Large intestine (tissue), 3 donors: ENCODE measurements around the gene RGS16. TPM values are rescaled to one million over a fixed set of nuclear protein-coding genes. Genes with fewer than 3 reads are reported as not detected.

Experiments
- DNase-seq, 2 donors: peaks; one replicate each; pipeline versions ENCODE4 v3.0.0 to v3.0.0-alpha.2; 2013
- H3K27ac ChIP-seq: one replicate; pipeline ENCODE4 v1.5.1; 2013; ENCODE audit warnings: low read length
- H3K27me3 ChIP-seq: 2 replicates; pipeline ENCODE4 v1.6.1; 2013; ENCODE audit warnings: low read length; ENCODE audit not compliant: control insufficient read depth, insufficient read depth
- H3K36me3 ChIP-seq: 2 replicates; pipeline ENCODE4 v1.6.1; 2013; ENCODE audit warnings: low read length; ENCODE audit not compliant: control insufficient read depth, insufficient read depth
- H3K4me1 ChIP-seq: one replicate; pipeline ENCODE4 v1.6.1; 2013; ENCODE audit warnings: low read length; ENCODE audit not compliant: control insufficient read depth, insufficient read depth
- H3K4me3 ChIP-seq: one replicate; pipeline ENCODE4 v1.5.1; 2013; ENCODE audit warnings: low read length
- H3K9me3 ChIP-seq: one replicate; pipeline ENCODE4 v1.6.1; 2013; ENCODE audit warnings: mild to moderate bottlenecking, low read depth, low read length, moderate library complexity; ENCODE audit not compliant: control insufficient read depth
- WGBS: methylation state at CpG from one replicate; pipeline ENCODE4 v1.1.5; 2013; ENCODE audit warnings: low lambda C conversion rate; ENCODE audit not compliant: insufficient coverage; 5-methylcytosine and 5-hydroxymethylcytosine counted together
- polyA plus RNA-seq: library from polyadenylated mRNA; unstranded; fragments of 120-200 nt; gene quantifications from one replicate; pipeline ENCODE4 v1.2.1, GENCODE V29; 2013

The RGS16 gene
- polyA plus RNA-seq, 1 donor: 2.3 TPM

GRCh38 chr1:182587093-182587492 is 17.1 kb downstream of the RGS16 start:
- Histone ChIP-seq H3K9me3 (no peaks in the 10 kb centered on the region), H3K4me1 (no peaks in the 10 kb centered on the region), H3K27ac (no peak overlapping the region), H3K36me3 (peaks cover 19% of the 10 kb centered on the region), H3K4me3 (no peak overlapping the region), H3K27me3 (no peaks in the 10 kb centered on the region)
- no peak for DNase-seq
- 0% methylated on average over 1 of the region's 1 CpG for WGBS

DNA sequence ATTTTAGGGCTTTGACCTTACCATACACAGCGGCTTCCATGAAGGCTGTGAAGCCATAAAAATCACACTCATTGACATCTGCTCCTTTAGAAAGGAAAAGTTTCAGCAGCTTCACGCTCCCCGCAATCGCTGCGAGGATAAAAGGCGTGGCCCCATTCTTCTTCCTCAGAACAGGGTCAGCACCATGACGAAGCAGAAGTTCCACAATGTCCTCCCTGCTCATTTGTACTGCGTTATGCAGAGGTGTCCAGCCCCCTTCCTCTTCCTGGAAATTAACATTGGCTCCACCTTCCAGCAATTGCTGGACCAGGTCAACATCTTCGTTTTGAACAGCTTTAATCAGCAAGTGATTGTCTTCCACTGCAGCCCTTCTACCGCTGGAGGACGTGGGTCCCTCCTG is 17.8 kb downstream of the RGS16 start:
- no CpG with 5 or more reads among the region's 11 CpGs for WGBS

DNA sequence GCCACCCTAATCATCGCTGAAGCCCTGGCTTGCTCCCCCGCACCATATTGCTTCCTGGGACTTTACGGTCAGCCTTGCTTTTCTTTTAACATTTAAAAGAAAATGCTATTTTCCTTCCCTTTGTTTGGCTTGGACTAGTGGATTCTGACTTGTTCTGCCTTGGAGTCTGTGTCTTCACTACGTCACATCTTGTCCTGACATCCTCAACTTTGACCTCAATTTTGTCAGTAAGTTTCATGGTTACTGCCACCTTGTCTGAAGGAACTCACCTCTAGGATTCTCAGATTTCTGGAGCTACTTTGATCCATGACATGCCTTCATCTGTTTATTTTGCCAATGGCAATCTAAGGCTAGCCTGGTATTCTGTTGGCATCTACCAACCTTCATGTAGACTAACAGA is 19.4 kb downstream of the RGS16 start:
- Histone ChIP-seq H3K4me3 (no peak overlapping the region), H3K27ac (no peak overlapping the region), H3K36me3 (peaks cover 36% of the 10 kb centered on the region), H3K27me3 (no peaks in the 10 kb centered on the region), H3K9me3 (no peaks in the 10 kb centered on the region), H3K4me1 (no peaks in the 10 kb centered on the region)
- WGBS: 86% methylated on average over 1 of the region's 4 CpGs
- no peak for DNase-seq

More for the DNA sequence above, 17.8 kb downstream of the RGS16 start:
- no peaks in the 10 kb centered on the region for H3K9me3 ChIP-seq
- DNase-seq: no peak
- H3K4me1 ChIP-seq: no peaks in the 10 kb centered on the region
- no peak overlapping the region for H3K4me3 ChIP-seq
- peaks cover 23% of the 10 kb centered on the region for H3K36me3 ChIP-seq
- H3K27ac ChIP-seq: no peak overlapping the region
- no peaks in the 10 kb centered on the region for H3K27me3 ChIP-seq

- peaks cover 43% of the 10 kb centered on the region for H3K36me3 ChIP-seq
These were observed 23.5 kb downstream of the RGS16 start for GRCh38 chr1:182580736-182581135.

GRCh38 chr1:182575540-182576149 is 28.5 kb downstream of the RGS16 start:
- Histone ChIP-seq H3K36me3 (peaks cover 29% of the 10 kb centered on the region), H3K27me3 (no peaks in the 10 kb centered on the region), H3K27ac (peak overlapping the region; percentile 41), H3K4me3 (no peak overlapping the region), H3K4me1 (peaks cover 7% of the 10 kb centered on the region), H3K9me3 (no peaks in the 10 kb centered on the region)
- DNase-seq: peak; percentile 56 to 78
- WGBS: 61% methylated on average over 3 of the region's 3 CpGs

More at GRCh38 chr1:182580736-182581135, 23.5 kb downstream of the RGS16 start:
- H3K4me3 ChIP-seq: no peak overlapping the region
- no peaks in the 10 kb centered on the region for H3K27me3 ChIP-seq
- WGBS: no CpG with 5 or more reads among the region's 2 CpGs
- no peak overlapping the region for H3K27ac ChIP-seq
- no peak for DNase-seq
- H3K4me1 ChIP-seq: peaks cover 2% of the 10 kb centered on the region
- no peaks in the 10 kb centered on the region for H3K9me3 ChIP-seq

DNA sequence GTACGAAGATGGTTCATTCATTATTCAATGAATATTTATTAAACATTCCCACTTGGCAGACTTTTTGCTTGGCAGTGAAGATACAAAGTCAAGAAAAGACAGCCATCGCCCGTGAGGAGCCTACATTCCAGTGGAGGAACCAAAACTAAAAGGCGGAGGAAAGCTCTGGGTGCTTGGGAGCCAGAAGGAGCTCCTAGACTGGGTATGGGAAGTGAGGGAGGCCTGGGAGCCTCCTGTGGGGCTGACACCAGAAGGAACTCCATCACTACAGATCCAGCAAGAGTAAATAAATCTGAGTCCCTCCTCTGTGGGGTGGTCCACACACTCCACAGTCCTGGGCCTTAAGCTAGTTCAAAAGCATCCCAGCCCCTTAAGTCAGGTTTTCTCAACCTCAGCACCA is 30.0 kb downstream of the RGS16 start:
- no CpG with 5 or more reads among the region's 4 CpGs for WGBS
- Histone ChIP-seq H3K36me3 (peaks cover 15% of the 10 kb centered on the region), H3K27me3 (no peaks in the 10 kb centered on the region), H3K9me3 (no peaks in the 10 kb centered on the region), H3K4me1 (peaks cover 7% of the 10 kb centered on the region), H3K4me3 (no peak overlapping the region), H3K27ac (no peak overlapping the region)
- DNase-seq: no peak

GRCh38 chr1:182570611-182570970 is 33.6 kb downstream of the RGS16 start:
- peaks cover 10% of the 10 kb centered on the region for H3K36me3 ChIP-seq
- H3K4me3 ChIP-seq: no peak overlapping the region
- no peaks in the 10 kb centered on the region for H3K27me3 ChIP-seq
- no peaks in the 10 kb centered on the region for H3K9me3 ChIP-seq
- DNase-seq: no peak
- no peak overlapping the region for H3K27ac ChIP-seq
- H3K4me1 ChIP-seq: peaks cover 4% of the 10 kb centered on the region
- 40% methylated on average over 1 of the region's 2 CpGs for WGBS

GRCh38 chr1:182569939-182570610 is 34.1 kb downstream of the RGS16 start:
- WGBS: 80% methylated on average over 1 of the region's 6 CpGs
- Histone ChIP-seq H3K27ac (no peak overlapping the region), H3K4me1 (peaks cover 2% of the 10 kb centered on the region), H3K36me3 (peaks cover 5% of the 10 kb centered on the region), H3K27me3 (no peaks in the 10 kb centered on the region), H3K4me3 (no peak overlapping the region), H3K9me3 (no peaks in the 10 kb centered on the region)
- DNase-seq: no peak

DNA sequence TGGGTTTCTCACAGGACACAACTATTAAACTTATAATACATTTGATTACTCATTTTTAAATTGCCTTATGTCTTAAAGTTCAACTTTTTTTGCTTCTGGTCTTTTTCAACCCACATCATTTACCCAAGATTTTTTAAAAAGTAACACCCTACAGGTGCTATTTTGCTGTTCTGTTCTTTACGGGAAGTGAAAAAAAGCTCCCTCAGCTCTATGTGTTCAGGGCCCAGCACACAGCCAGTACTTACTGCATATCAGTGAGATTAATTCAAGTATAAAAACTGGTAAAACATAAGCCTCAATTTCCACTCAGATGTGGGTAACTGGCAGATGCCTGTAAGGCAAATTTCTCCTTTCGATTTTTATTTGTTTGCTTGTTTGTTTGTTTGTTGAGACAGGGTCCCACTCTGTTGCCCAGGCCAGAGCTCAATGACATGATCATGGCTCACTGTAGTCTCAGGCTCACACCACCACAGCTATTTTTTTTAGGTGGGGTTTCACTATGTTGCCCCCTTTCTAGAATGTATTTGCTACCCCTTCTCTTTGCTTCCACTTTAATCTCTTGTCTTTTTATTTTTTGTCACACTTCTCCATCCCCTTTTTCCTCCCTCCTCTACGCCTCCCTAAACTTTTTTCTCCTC is 35.4 kb downstream of the RGS16 start:
- DNase-seq: no peak
- no peaks in the 10 kb centered on the region for H3K9me3 ChIP-seq
- H3K27ac ChIP-seq: no peak overlapping the region
- WGBS: 95% methylated on average over 1 of the region's 3 CpGs
- no peaks in the 10 kb centered on the region for H3K4me1 ChIP-seq
- H3K27me3 ChIP-seq: no peaks in the 10 kb centered on the region
- no peak overlapping the region for H3K4me3 ChIP-seq
- H3K36me3 ChIP-seq: no peaks in the 10 kb centered on the region

GRCh38 chr1:182567629-182568028 is 36.6 kb downstream of the RGS16 start:
- H3K27ac ChIP-seq: no peak overlapping the region
- H3K4me1 ChIP-seq: no peaks in the 10 kb centered on the region
- DNase-seq: no peak
- no peaks in the 10 kb centered on the region for H3K36me3 ChIP-seq
- no peaks in the 10 kb centered on the region for H3K9me3 ChIP-seq
- H3K4me3 ChIP-seq: no peak overlapping the region
- no peaks in the 10 kb centered on the region for H3K27me3 ChIP-seq
- WGBS: 100% methylated on average over 2 of the region's 5 CpGs
